DND-41 (cell line): ENCODE data around the gene LIM2.

Experiments
- ATAC-seq: fragments of 200-7000 bp; cut with Tn5 transposase; 3 replicates; pipeline ENCODE4 v1.9.1; 2021; ENCODE audit warnings: low read depth; ENCODE audit not compliant: insufficient read depth
- DNase-seq: peaks from one replicate; pipeline ENCODE4 v3.0.0-alpha.2; 2020
- H2AFZ ChIP-seq: 2 replicates; pipeline ENCODE4 v1.6.0; 2012; ENCODE audit warnings: low read depth, low read length
- H3K27ac ChIP-seq: 2 replicates; pipeline ENCODE4 v1.5.1; 2012; ENCODE audit warnings: low read length, inconsistent platforms
- H3K27me3 ChIP-seq: fragments of 200-600 bp; sonication (generic); 2 replicates; pipeline ENCODE4 v1.6.0; 2012; ENCODE audit warnings: low read length, mild to moderate bottlenecking, inconsistent platforms; ENCODE audit not compliant: insufficient read depth, poor library complexity
- H3K36me3 ChIP-seq: 2 replicates; pipeline ENCODE4 v1.5.1; 2012; ENCODE audit warnings: low read length, inconsistent platforms; ENCODE audit not compliant: insufficient read depth
- H3K4me1 ChIP-seq: 2 replicates; pipeline ENCODE4 v1.5.1; 2012; ENCODE audit warnings: mild to moderate bottlenecking, low read length; ENCODE audit not compliant: insufficient read depth
- H3K4me2 ChIP-seq: 2 replicates; pipeline ENCODE4 v1.6.0; 2012; ENCODE audit warnings: mild to moderate bottlenecking, moderate library complexity, low read length, inconsistent platforms; ENCODE audit not compliant: insufficient read depth
- H3K4me3 ChIP-seq, 2 experiments: fragments of 200-600 bp in 1 of 2; shearing (Covaris generic) in 1 of 2; 2 replicates each; pipeline ENCODE4 v1.5.1; 2012 to 2016; ENCODE audit warnings: inconsistent platforms in 2 of 2, low read length in 2 of 2, mild to moderate bottlenecking in 2 of 2, low read depth in 1 of 2, moderate library complexity in 1 of 2
- H3K79me2 ChIP-seq: 2 replicates; pipeline ENCODE4 v1.6.0; 2012; ENCODE audit warnings: low read length, inconsistent platforms; ENCODE audit not compliant: insufficient read depth
- H3K9ac ChIP-seq: 2 replicates; pipeline ENCODE4 v1.6.0; 2012; ENCODE audit warnings: low read depth, mild to moderate bottlenecking, inconsistent platforms, low read length, moderate library complexity
- H3K9me3 ChIP-seq: 2 replicates; pipeline ENCODE4 v1.5.1; 2012; ENCODE audit warnings: low read length, moderate library complexity, mild to moderate bottlenecking, inconsistent platforms; ENCODE audit not compliant: insufficient read depth, severe bottlenecking
- H4K20me1 ChIP-seq: 2 replicates; pipeline ENCODE4 v1.6.0; 2012; ENCODE audit warnings: low read length; ENCODE audit not compliant: insufficient read depth
- EZH2 ChIP-seq: IDR thresholded peaks from 3 replicates; pipeline ENCODE4 v1.6.1; 2012; ENCODE audit warnings: borderline replicate concordance, low read depth, mild to moderate bottlenecking, moderate library complexity, low read length, inconsistent platforms; ENCODE audit not compliant: severe bottlenecking
- TF ChIP-seq, protein P1 (sequence below): IDR thresholded peaks from 2 replicates; pipeline ENCODE4 v1.5.1; 2012; ENCODE audit warnings: borderline replicate concordance, low read length, moderate library complexity, mild to moderate bottlenecking; ENCODE audit not compliant: poor library complexity, severe bottlenecking; ENCODE audit errors: extremely low read depth

LIM2 gene, protein sequence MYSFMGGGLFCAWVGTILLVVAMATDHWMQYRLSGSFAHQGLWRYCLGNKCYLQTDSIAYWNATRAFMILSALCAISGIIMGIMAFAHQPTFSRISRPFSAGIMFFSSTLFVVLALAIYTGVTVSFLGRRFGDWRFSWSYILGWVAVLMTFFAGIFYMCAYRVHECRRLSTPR

DNA sequence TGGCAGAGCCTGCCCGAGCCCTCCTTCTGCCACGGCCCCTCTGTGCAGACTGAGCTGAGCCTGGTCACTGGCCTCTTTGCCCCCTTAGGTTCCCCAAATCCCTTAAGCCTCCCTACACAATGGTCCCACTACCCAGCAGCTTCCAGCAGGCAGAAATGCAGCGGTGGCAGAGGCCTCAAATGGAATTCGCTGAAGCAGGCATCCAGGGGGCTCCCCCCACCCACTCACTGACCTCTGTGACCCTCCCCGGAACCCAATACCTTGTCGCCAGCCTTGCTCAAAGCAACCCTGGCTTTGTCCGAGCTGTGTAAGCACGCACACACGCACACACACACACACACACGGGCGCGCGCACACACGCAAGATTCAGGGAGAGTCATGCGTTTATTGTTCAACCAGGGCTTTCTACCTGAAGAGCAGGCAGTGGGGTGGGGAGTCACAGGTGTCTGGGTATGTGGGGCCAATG is at the start of gene LIM2:
TSS of gene LIM2 (minus strand) at position 51 of the 466 bp plus-strand sequence. CDS start 531 bp downstream, outside the sequence.
- Histone ChIP-seq H3K9ac (no peak within 1 kb of the TSS), H3K27ac (no peak within 1 kb of the TSS), H3K4me2 (no peak within 1 kb of the TSS), H3K79me2 (no peaks in the 10 kb centered on the region), H3K9me3 (no peaks in the 10 kb centered on the region), H4K20me1 (no peaks in the 10 kb centered on the region), H3K27me3 (no peaks in the 10 kb centered on the region), H2AFZ (no peak within 1 kb of the TSS), H3K36me3 (no peaks in the 10 kb centered on the region), H3K4me3 (no peak within 1 kb of the TSS), H3K4me1 (no peaks in the 10 kb centered on the region)
- no peak for TF ChIP-seq EZH2
- TF ChIP-seq, protein P1, sequence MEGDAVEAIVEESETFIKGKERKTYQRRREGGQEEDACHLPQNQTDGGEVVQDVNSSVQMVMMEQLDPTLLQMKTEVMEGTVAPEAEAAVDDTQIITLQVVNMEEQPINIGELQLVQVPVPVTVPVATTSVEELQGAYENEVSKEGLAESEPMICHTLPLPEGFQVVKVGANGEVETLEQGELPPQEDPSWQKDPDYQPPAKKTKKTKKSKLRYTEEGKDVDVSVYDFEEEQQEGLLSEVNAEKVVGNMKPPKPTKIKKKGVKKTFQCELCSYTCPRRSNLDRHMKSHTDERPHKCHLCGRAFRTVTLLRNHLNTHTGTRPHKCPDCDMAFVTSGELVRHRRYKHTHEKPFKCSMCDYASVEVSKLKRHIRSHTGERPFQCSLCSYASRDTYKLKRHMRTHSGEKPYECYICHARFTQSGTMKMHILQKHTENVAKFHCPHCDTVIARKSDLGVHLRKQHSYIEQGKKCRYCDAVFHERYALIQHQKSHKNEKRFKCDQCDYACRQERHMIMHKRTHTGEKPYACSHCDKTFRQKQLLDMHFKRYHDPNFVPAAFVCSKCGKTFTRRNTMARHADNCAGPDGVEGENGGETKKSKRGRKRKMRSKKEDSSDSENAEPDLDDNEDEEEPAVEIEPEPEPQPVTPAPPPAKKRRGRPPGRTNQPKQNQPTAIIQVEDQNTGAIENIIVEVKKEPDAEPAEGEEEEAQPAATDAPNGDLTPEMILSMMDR: no peak
- DNase-seq: no peak
- no peak for ATAC-seq

DNA sequence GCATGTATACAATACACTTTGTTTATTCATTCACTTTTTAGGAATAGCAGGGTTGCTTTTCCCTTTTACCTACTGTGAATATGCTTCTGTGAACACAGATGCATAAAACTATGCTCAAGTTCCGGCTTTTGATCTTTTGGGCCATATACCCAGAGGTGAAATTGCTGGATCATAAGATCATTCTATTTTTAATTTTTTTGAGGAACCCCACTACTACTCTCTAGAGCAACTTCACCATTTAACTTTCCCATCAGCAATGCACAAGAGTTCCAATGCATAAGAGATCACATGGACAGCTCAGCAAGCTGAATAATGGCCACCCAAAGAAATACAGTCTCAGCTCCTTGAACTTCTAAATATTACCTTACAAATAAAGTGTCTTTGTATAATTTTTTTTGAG is 46.7 kb upstream of the LIM2 start:
- no peaks in the 10 kb centered on the region for H3K4me1 ChIP-seq
- no peak for DNase-seq
- no peaks in the 10 kb centered on the region for H3K9me3 ChIP-seq
- no peaks in the 10 kb centered on the region for H3K36me3 ChIP-seq
- H3K4me3 ChIP-seq: no peak overlapping the region
- no peaks in the 10 kb centered on the region for H4K20me1 ChIP-seq
- no peak for TF ChIP-seq EZH2
- TF ChIP-seq, protein P1: no peak
- no peak overlapping the region for H3K4me2 ChIP-seq
- ATAC-seq: no peak
- H3K27ac ChIP-seq: no peak overlapping the region
- no peaks in the 10 kb centered on the region for H3K27me3 ChIP-seq
- no peak overlapping the region for H2AFZ ChIP-seq
- H3K79me2 ChIP-seq: no peaks in the 10 kb centered on the region
- H3K9ac ChIP-seq: no peak overlapping the region

DNA sequence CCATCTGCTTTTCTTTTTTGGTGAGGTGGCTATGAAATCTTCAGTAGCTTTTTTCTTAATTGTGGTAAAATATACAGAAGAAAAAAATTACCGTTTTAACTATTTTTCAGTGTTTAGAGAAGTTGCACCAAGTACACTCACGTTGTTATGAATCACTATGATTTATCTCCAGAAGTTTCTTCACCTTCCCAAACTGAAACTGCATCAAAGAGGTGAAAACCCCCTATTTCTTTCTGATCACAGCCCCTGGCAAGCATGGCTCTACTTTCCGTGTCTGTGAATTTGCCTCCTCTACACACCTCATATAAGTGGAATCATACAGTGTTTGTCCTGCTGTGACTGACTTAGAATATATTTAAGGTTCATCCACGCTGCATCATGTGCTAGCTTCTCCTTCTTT is 45.3 kb upstream of the LIM2 start:
- Histone ChIP-seq H3K27ac (no peak overlapping the region), H3K9me3 (no peaks in the 10 kb centered on the region), H3K36me3 (no peaks in the 10 kb centered on the region), H4K20me1 (no peaks in the 10 kb centered on the region), H3K9ac (no peak overlapping the region), H3K27me3 (no peaks in the 10 kb centered on the region), H3K4me3 (no peak overlapping the region), H3K4me2 (no peak overlapping the region), H3K79me2 (no peaks in the 10 kb centered on the region), H3K4me1 (no peaks in the 10 kb centered on the region), H2AFZ (no peak overlapping the region)
- no peak for DNase-seq
- TF ChIP-seq, protein P1: no peak
- TF ChIP-seq EZH2: no peak
- no peak for ATAC-seq

DNA sequence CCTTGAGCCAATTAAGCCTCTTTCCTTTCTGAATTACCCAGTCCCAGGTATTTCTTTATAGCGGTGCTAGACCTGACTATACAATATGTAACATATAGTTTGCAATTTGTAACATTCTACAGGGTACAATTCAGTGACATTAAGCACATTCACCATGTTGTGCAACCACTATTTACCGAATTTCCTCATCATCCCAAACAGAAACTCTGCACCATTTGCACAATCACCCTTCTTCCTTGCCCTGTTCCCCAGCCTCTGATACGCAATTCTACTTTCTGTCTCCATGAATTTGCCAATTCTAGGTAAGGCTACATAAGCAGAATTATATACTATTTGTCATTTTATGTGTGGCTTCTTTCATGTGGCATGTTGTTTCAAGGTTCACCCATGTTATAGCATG is 43.4 kb upstream of the LIM2 start:
- H3K4me2 ChIP-seq: no peak overlapping the region
- TF ChIP-seq EZH2: no peak
- TF ChIP-seq, protein P1: no peak
- no peaks in the 10 kb centered on the region for H4K20me1 ChIP-seq
- H3K4me1 ChIP-seq: no peaks in the 10 kb centered on the region
- H3K4me3 ChIP-seq: no peak overlapping the region
- no peak overlapping the region for H3K27ac ChIP-seq
- no peak overlapping the region for H3K9ac ChIP-seq
- H2AFZ ChIP-seq: no peak overlapping the region
- ATAC-seq (no peak), DNase-seq (no peak)
- no peaks in the 10 kb centered on the region for H3K36me3 ChIP-seq
- H3K9me3 ChIP-seq: no peaks in the 10 kb centered on the region
- H3K27me3 ChIP-seq: no peaks in the 10 kb centered on the region
- no peaks in the 10 kb centered on the region for H3K79me2 ChIP-seq
